Measurements from ENCODE around the gene FOXK1.
"Not testable (repeated sequence)": the region's sequence is repeated elsewhere in the genome, so short reads cannot be mapped to it uniquely, and the experiment has no call there.

Gene FOXK1

DNA sequence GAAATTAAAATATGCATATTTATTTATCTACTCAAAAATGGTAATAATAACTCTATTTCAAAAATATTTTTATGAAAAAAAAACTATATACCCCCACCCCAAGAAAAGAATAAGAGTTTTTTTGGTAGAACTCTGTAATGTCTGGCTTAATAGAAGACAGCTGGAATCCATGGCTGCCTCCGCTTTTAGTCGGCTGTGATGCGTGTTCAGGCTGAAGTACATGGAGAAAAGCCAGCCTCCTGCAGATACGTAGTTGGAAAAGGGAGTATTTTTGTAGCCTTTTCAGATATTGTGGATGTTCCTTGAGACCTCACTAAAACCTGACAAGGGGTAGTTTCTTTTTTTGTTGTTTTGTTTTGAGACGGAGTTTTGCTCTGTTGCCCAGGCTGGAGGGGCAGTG lies 10.0 kb downstream of the FOXK1 start:
- H3K27me3 ChIP-seq (ENCODE audit: control insufficient read depth, insufficient read depth, low read length), result no peaks in the 10 kb centered on the region
- H3K4me1 ChIP-seq (ENCODE audit: control insufficient read depth, insufficient read depth, low read length), result peaks cover 27% of the 10 kb centered on the region
- peak overlapping the region; percentile 54 for H3K27ac ChIP-seq (ENCODE audit: low read depth, low read length)
- H3K36me3 ChIP-seq (ENCODE audit: control insufficient read depth, insufficient read depth, low read length), result no peaks in the 10 kb centered on the region
- H3K9ac ChIP-seq (ENCODE audit: low read length), result no peak overlapping the region
- no peak overlapping the region for H3K4me3 ChIP-seq (ENCODE audit: low read length)

DNA sequence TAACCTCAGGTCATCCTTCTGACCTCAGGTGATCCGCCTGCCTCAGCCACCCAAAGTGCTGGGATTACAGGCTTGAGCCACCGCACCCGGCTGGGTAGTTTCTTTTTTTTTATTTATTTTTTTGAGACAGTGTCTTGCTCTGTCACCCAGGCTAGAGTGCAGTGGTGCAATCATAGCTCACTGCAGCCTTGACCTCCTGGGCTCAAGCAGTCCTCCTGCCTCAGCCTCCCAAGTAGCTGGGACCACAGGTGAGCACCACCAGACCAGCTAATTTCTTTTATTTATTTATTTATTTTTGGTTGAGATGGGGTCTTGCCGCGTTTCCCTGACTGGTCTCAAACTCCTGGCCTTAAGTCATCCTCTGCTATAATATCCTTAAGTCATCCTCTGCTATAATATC lies 10.5 kb downstream of the FOXK1 start:
- not testable (repeated sequence) for H3K9ac ChIP-seq (ENCODE audit: low read length); H3K4me3 ChIP-seq (ENCODE audit: low read length); H3K36me3 ChIP-seq (ENCODE audit: control insufficient read depth, insufficient read depth, low read length); H3K27me3 ChIP-seq (ENCODE audit: control insufficient read depth, insufficient read depth, low read length)
- H3K27ac ChIP-seq (ENCODE audit: low read depth, low read length), result peak overlapping the region; percentile 54
- H3K4me1 ChIP-seq (ENCODE audit: control insufficient read depth, insufficient read depth, low read length), result peaks cover 27% of the 10 kb centered on the region

DNA sequence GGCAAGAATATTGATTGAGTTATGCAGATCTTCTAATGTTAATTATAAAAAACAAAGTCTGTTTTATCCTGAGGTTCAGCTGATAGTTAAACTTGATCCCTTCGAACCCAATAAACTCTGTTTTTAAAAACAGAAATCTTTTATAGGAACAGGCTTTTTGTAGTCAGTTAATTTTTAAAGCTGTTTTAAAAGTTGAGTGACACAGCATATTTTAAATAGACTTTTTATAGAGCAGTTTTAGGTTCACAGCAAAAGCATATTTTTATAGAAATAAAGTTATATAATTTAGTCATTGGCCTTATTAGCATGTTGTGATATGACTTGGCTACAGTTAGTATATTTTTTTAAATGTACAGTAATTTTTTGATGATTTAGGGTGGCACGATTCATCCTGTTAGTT lies 11.1 kb downstream of the FOXK1 start:
- H3K27ac ChIP-seq (ENCODE audit: low read depth, low read length), result peak overlapping the region; percentile 55
- no peak overlapping the region for H3K4me3 ChIP-seq (ENCODE audit: low read length)
- H3K4me1 ChIP-seq (ENCODE audit: control insufficient read depth, insufficient read depth, low read length), result peaks cover 27% of the 10 kb centered on the region
- no peak overlapping the region for H3K9ac ChIP-seq (ENCODE audit: low read length)
- no peaks in the 10 kb centered on the region for H3K36me3 ChIP-seq (ENCODE audit: control insufficient read depth, insufficient read depth, low read length)
- no peaks in the 10 kb centered on the region for H3K27me3 ChIP-seq (ENCODE audit: control insufficient read depth, insufficient read depth, low read length)

DNA sequence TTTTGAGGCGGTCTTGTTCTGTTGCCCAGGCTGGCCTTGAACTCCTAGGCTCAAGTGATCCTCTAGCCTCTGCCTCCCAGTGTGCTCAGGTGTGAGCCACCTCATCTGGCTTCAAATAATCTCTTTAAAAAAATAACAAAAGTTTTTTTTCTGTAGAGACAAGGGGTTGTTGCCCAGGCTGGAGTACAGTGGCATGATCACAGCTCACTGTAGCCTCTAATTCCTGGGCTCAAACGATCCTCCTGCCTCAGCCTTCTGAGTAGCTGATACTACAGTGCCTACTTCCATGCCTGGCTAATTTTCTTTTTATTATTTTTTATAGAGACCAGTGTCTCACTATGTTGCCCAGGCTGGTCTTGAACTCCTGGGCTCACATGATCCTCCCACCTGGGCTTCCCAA lies 11.7 kb downstream of the FOXK1 start:
- Histone ChIP-seq H3K27ac (ENCODE audit: low read depth, low read length) (peak overlapping the region; percentile 55), H3K9ac (ENCODE audit: low read length) (no peak overlapping the region), H3K4me3 (ENCODE audit: low read length) (no peak overlapping the region), H3K4me1 (ENCODE audit: control insufficient read depth, insufficient read depth, low read length) (peaks cover 28% of the 10 kb centered on the region), H3K27me3 (ENCODE audit: control insufficient read depth, insufficient read depth, low read length) (no peaks in the 10 kb centered on the region), H3K36me3 (ENCODE audit: control insufficient read depth, insufficient read depth, low read length) (no peaks in the 10 kb centered on the region)

DNA sequence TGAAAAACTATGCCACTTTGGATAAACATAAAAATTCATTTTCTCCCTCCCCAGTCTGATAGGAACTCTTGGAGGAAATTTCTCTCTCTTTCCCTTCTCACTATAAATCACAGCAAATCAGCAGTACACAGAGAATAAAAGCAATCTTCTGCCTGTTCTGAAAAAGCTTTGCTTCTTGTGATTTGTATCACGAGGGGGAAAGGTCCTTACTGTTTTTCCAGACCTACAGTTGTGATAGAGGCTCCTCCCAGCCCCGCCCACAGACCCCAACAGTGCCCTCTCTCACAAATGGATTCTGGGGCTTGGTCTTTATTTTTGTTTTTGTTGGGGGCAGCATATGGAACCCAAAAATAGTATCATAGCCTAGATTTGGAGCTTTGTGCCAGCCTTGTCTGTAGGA lies 12.2 kb downstream of the FOXK1 start:
- peak overlapping the region; percentile 9 for H3K4me3 ChIP-seq (ENCODE audit: low read length)

DNA sequence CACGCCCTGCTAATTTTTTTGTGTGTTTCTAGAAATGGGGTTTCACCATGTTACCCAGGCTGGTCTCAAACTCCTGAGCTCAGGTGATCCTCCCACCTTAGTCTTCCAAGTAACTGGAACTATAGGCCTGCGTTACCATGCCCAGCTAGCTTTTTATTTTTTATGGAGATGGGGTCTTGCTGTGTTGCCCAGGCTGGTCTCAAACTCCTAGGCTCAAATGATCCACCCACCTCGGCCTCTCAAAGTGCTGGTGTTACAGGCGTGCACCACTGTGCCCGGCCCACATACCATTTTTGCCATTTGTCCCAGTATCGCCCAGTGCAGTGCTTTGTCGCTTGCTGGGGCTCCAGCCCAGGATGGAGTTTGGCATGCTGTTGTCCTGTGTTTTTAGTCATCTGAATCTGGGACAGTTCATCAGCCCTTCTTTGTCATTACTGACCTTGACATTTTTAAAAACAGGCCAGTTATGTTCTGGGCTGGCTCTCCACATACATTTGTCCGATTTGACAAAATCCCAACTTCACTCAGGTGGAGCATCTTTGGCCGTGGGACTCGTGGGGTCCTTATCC lies 16.7 kb downstream of the FOXK1 start:
- Histone ChIP-seq H3K4me1 (ENCODE audit: control insufficient read depth, insufficient read depth, low read length) (peaks cover 30% of the 10 kb centered on the region), H3K36me3 (ENCODE audit: control insufficient read depth, insufficient read depth, low read length) (no peaks in the 10 kb centered on the region), H3K27ac (ENCODE audit: low read depth, low read length) (no peak overlapping the region), H3K4me3 (ENCODE audit: low read length) (no peak overlapping the region), H3K27me3 (ENCODE audit: control insufficient read depth, insufficient read depth, low read length) (no peaks in the 10 kb centered on the region), H3K9ac (ENCODE audit: low read length) (no peak overlapping the region)

More for the DNA sequence above, 12.2 kb downstream of the FOXK1 start:
- Histone ChIP-seq H3K9ac (ENCODE audit: low read length) (no peak overlapping the region), H3K27ac (ENCODE audit: low read depth, low read length) (peak overlapping the region; percentile 89), H3K4me1 (ENCODE audit: control insufficient read depth, insufficient read depth, low read length) (peaks cover 28% of the 10 kb centered on the region), H3K36me3 (ENCODE audit: control insufficient read depth, insufficient read depth, low read length) (no peaks in the 10 kb centered on the region), H3K27me3 (ENCODE audit: control insufficient read depth, insufficient read depth, low read length) (no peaks in the 10 kb centered on the region)

DNA sequence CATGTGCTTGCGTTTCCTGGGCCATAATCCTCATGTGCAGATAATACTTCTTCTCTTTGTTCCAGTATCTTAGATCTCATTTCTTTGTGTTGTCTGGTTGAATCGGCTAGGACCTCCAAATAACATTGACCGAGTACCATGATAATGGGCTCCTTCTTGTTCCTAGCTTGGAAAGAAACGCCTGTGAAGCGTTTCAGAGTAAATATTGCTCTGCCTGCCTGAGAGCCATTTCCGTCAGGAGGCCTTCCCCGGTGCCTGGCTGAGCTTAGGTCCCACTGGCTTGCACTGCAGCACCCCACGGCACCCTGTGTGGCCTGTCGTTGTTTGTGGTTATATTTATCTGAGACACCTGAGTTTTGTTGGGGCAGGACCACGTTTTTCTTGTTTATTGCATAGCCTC lies 17.7 kb downstream of the FOXK1 start:
- no peak overlapping the region for H3K9ac ChIP-seq (ENCODE audit: low read length)
- H3K27ac ChIP-seq (ENCODE audit: low read depth, low read length), result peak overlapping the region; percentile 49
- no peaks in the 10 kb centered on the region for H3K27me3 ChIP-seq (ENCODE audit: control insufficient read depth, insufficient read depth, low read length)
- H3K4me1 ChIP-seq (ENCODE audit: control insufficient read depth, insufficient read depth, low read length), result peaks cover 23% of the 10 kb centered on the region
- H3K36me3 ChIP-seq (ENCODE audit: control insufficient read depth, insufficient read depth, low read length), result no peaks in the 10 kb centered on the region
- H3K4me3 ChIP-seq (ENCODE audit: low read length), result no peak overlapping the region

DNA sequence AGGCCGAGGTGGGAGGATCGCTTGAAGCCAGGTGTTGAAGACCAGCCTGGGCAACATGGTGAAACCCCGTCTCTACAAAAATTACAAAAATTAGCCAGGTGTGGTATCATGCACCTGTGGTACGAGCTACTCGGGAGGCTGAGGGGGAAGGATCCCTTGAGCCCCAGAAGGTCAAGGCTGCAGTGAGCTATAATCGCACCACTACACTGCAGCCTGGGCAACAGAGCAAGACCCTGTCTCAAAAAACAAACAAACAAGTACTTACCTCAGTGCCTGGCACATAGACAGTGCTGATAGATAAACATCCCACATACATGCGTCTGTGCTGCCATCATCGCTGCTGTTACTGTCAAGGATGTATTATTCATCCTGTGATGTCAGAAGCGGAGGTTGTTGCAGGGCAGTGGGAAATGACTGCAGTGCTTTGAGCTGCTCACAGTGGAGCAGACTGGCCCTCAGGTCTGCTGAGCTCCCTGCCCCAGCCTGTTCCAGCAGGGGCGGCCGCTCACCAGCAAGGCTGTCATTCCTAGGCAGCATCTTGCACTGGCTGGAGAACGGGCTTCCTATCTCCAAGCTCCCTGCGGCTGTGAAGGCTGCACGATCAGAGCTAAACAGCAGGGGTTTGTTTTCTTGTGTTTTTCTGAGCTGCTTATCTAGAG lies 18.6 kb downstream of the FOXK1 start:
- Histone ChIP-seq H3K9ac (ENCODE audit: low read length) (no peak overlapping the region), H3K36me3 (ENCODE audit: control insufficient read depth, insufficient read depth, low read length) (no peaks in the 10 kb centered on the region), H3K4me3 (ENCODE audit: low read length) (no peak overlapping the region), H3K27ac (ENCODE audit: low read depth, low read length) (peak overlapping the region; percentile 15), H3K4me1 (ENCODE audit: control insufficient read depth, insufficient read depth, low read length) (peaks cover 19% of the 10 kb centered on the region), H3K27me3 (ENCODE audit: control insufficient read depth, insufficient read depth, low read length) (no peaks in the 10 kb centered on the region)

DNA sequence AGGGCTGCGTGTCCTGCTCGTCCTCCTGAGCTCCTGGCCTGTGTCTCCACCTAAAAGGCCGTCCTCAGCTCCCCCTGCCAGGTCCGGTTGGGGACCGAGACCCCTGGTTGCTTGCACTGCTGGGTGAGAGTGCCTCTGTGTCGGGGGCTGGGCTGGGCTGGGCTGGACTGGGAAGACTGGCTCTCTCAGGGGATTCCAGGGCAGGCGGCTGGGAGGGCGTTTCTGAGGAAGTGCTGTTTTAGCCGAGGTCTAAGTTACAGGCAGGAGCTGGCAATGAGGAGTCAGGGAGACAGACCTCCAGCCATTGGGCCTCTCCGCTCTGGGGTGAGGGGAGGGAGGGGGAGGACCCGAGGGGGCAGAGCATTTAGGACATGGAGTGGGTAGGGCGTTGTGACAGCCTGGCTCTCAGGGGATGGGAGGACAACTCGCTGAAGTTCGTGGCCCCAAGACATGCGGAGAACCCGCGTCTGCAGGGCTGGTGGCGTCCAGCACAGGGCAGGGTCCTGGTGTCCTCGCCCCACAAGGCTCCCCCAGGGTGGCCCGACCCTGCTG lies 20.9 kb downstream of the FOXK1 start:
- H3K9ac ChIP-seq (ENCODE audit: low read length), result no peak overlapping the region
- no peaks in the 10 kb centered on the region for H3K36me3 ChIP-seq (ENCODE audit: control insufficient read depth, insufficient read depth, low read length)
- H3K4me3 ChIP-seq (ENCODE audit: low read length), result no peak overlapping the region
- H3K27me3 ChIP-seq (ENCODE audit: control insufficient read depth, insufficient read depth, low read length), result no peaks in the 10 kb centered on the region
- H3K4me1 ChIP-seq (ENCODE audit: control insufficient read depth, insufficient read depth, low read length), result peaks cover 27% of the 10 kb centered on the region
- H3K27ac ChIP-seq (ENCODE audit: low read depth, low read length), result no peak overlapping the region

DNA sequence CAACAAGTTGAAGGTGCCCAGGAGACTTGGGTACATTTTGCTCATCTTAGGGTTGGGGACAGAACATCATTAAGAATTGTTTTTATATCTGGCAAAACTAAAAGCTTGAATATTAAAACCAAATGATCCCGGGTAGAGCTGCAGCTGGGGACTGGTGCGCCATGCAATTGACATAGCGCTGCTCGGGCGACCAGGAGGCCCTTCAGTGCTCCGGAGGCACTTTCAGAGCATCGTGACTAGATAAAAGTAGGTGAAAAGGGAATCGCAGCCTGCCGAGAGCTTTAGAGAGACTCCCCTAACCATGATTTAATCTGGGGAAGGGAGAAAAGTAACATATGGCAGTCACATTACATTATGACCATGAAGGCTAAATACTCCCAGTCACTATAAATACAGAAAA lies 21.4 kb downstream of the FOXK1 start:
- Histone ChIP-seq H3K9ac (ENCODE audit: low read length) (no peak overlapping the region), H3K36me3 (ENCODE audit: control insufficient read depth, insufficient read depth, low read length) (no peaks in the 10 kb centered on the region), H3K27ac (ENCODE audit: low read depth, low read length) (no peak overlapping the region), H3K4me3 (ENCODE audit: low read length) (no peak overlapping the region), H3K4me1 (ENCODE audit: control insufficient read depth, insufficient read depth, low read length) (peaks cover 27% of the 10 kb centered on the region), H3K27me3 (ENCODE audit: control insufficient read depth, insufficient read depth, low read length) (no peaks in the 10 kb centered on the region)

DNA sequence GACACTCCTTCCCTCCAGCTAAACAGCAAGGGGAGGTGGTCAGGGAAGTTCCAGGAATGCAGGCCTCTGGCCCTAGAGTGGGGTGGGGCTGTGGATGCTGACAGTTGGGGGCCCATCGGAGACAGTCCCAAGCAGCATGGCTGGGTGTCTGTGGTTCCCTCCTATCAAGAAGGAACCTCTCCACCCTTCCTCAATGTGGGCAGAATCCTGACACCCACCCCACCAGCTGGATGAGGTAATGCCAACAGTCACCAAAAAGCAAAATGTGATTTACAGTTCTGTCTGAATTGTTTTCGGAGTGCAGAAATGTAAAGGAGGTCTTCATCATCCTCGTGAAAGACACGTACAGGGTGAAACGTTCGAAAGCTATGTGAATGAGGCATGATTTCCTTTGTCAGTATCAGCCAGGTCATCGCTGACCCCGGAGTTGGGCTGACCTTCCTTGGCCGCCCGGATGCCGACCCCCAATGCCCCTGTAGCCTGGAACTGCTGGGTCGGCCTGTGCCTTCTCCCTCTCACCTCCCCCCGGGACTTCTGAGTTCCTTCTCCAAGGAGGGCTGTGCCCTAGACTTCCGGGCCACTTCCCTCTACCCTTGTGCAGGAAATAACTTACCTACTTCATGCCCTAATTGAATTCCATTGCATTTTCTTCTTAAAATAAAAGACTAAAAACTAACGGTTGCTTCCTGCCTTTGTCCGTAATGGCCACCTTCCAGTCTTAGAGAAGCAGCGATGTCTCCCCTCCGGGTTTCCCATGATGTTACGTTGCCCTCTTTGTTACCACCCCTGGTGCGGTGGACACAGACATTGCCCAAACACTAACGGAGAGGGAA lies 24.5 kb downstream of the FOXK1 start:
- Histone ChIP-seq H3K4me1 (ENCODE audit: control insufficient read depth, insufficient read depth, low read length) (peaks cover 14% of the 10 kb centered on the region), H3K27ac (ENCODE audit: low read depth, low read length) (peak overlapping the region; percentile 18), H3K9ac (ENCODE audit: low read length) (no peak overlapping the region), H3K36me3 (ENCODE audit: control insufficient read depth, insufficient read depth, low read length) (peaks cover 4% of the 10 kb centered on the region), H3K27me3 (ENCODE audit: control insufficient read depth, insufficient read depth, low read length) (no peaks in the 10 kb centered on the region), H3K4me3 (ENCODE audit: low read length) (no peak overlapping the region)

DNA sequence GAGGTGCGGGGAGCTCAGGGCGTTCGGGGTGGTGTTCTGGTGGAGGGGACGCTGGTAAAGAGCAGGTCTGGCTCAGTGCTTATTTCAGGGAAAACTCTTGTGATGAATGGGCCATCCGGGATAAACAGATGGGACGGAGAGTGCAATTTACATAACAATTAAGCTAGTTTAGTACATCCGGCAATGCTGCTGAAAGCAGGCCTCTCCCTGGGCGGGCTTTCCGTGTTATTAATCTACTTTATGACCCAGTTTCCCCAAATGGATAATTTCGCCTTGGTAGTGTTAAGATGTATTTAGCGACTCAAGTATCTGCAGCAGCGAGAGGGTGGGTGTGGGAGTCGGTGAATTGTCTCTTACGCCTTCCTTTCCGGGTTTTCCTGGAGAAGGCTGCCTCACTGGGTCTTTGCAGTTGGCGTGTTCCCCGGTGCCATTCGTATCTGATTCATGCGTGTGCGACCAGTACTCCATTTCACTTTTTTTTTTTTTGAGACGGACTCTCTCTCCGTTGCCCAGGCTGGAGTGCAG lies 25.2 kb downstream of the FOXK1 start:
- Histone ChIP-seq H3K4me1 (ENCODE audit: control insufficient read depth, insufficient read depth, low read length) (peaks cover 14% of the 10 kb centered on the region), H3K27ac (ENCODE audit: low read depth, low read length) (peak overlapping the region; percentile 6), H3K36me3 (ENCODE audit: control insufficient read depth, insufficient read depth, low read length) (peaks cover 4% of the 10 kb centered on the region), H3K9ac (ENCODE audit: low read length) (no peak overlapping the region), H3K4me3 (ENCODE audit: low read length) (no peak overlapping the region), H3K27me3 (ENCODE audit: control insufficient read depth, insufficient read depth, low read length) (no peaks in the 10 kb centered on the region)
